C4-2B (cell line): Measurements from ENCODE around the gene LGR6.
A peak's percentile ranks its signal among the peaks of the same experiment; 100 is the strongest.

ENCODE experiments used
- H3K27ac ChIP-seq: fragments of 450-650 bp; 2 replicates; pipeline ENCODE4 v1.5.1; 2017
- CTCF ChIP-seq: fragments of 450-650 bp; conservative IDR thresholded peaks from 2 replicates; pipeline ENCODE4 v1.5.1; 2017; ENCODE audit warnings: mild to moderate bottlenecking
- ZFX ChIP-seq: fragments of 450-650 bp; IDR thresholded peaks from 2 replicates; pipeline ENCODE4 v1.6.1; 2017

The LGR6 gene

GRCh38 chr1:202192770-202193613, 607 bp upstream of the LGR6 start:
- H3K27ac ChIP-seq, result no peak overlapping the region
- no peak for TF ChIP-seq ZFX
- peak; percentile 90 for TF ChIP-seq CTCF

GRCh38 chr1:202194328-202194648, 689 bp downstream of the LGR6 start:
- H3K27ac ChIP-seq, result no peak overlapping the region
- TF ChIP-seq ZFX (no peak), CTCF (no peak)

GRCh38 chr1:202197653-202198365, 4.2 kb downstream of the LGR6 start:
- no peak for TF ChIP-seq ZFX
- no peak for TF ChIP-seq CTCF
- H3K27ac ChIP-seq, result no peak overlapping the region

- H3K27ac ChIP-seq, result no peak overlapping the region
- TF ChIP-seq ZFX (no peak), CTCF (no peak)
Observed at GRCh38 chr1:202198366-202198724, 4.7 kb downstream of the LGR6 start.

- TF ChIP-seq CTCF, result no peak
- TF ChIP-seq ZFX, result no peak
- H3K27ac ChIP-seq, result no peak overlapping the region
Observed at GRCh38 chr1:202199040-202199889, 5.7 kb downstream of the LGR6 start.

- TF ChIP-seq CTCF, result no peak
- no peak for TF ChIP-seq ZFX
- H3K27ac ChIP-seq, result no peak overlapping the region
Observed at GRCh38 chr1:202200112-202200548, 6.5 kb downstream of the LGR6 start.
